Measurements from ENCODE around the gene NALCN. TPM values are rescaled to one million over a fixed set of nuclear protein-coding genes. Genes with fewer than 3 reads are reported as not detected.

Gene NALCN
- total RNA-seq, result not detected in 2 replicates

GRCh38 chr13:101416181-101417042, at the start of gene NALCN:
Gene NALCN, minus strand, starts transcription at chr13:101416508. Its CDS starts 17,382 bp downstream, at chr13:101399126.
- ChIA-PET POLR2A (no interaction called here), CTCF (no interaction called here)
- DNase-seq (no peak), ATAC-seq (ENCODE audit: low read depth) (no peak)
- H3K4me3 Mint-ChIP-seq, result no peak within 1 kb of the TSS
- intact Hi-C loops (cut with micrococcal nuclease), result no loop called here
- no peak within 1 kb of the TSS for H3K27ac Mint-ChIP-seq
- peaks cover 22% of the 10 kb centered on the region for H3K27me3 Mint-ChIP-seq
- H3K36me3 Mint-ChIP-seq (ENCODE audit: low read depth), result no peaks in the 10 kb centered on the region
- peaks cover 3% of the 10 kb centered on the region for H3K4me1 Mint-ChIP-seq
- H3K9me3 Mint-ChIP-seq, result no peaks in the 10 kb centered on the region
- TF ChIP-seq, protein P1, sequence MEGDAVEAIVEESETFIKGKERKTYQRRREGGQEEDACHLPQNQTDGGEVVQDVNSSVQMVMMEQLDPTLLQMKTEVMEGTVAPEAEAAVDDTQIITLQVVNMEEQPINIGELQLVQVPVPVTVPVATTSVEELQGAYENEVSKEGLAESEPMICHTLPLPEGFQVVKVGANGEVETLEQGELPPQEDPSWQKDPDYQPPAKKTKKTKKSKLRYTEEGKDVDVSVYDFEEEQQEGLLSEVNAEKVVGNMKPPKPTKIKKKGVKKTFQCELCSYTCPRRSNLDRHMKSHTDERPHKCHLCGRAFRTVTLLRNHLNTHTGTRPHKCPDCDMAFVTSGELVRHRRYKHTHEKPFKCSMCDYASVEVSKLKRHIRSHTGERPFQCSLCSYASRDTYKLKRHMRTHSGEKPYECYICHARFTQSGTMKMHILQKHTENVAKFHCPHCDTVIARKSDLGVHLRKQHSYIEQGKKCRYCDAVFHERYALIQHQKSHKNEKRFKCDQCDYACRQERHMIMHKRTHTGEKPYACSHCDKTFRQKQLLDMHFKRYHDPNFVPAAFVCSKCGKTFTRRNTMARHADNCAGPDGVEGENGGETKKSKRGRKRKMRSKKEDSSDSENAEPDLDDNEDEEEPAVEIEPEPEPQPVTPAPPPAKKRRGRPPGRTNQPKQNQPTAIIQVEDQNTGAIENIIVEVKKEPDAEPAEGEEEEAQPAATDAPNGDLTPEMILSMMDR (IDR thresholded peaks at IDR 0.05), result no peak

- H3K27me3 Mint-ChIP-seq, result no peaks in the 10 kb centered on the region
- intact Hi-C loops (cut with micrococcal nuclease), result no loop called here
- CTCF ChIA-PET, result no interaction called here
Measured at GRCh38 chr13:101465877-101466276, 49.6 kb upstream of the NALCN start.

GRCh38 chr13:101457176-101457575, 40.9 kb upstream of the NALCN start:
- Mint-ChIP-seq H3K27me3 (peaks cover 8% of the 10 kb centered on the region), H3K4me3 (no peak overlapping the region), H3K36me3 (ENCODE audit: low read depth) (no peaks in the 10 kb centered on the region), H3K9me3 (peaks cover 4% of the 10 kb centered on the region), H3K27ac (no peak overlapping the region), H3K4me1 (peaks cover 4% of the 10 kb centered on the region)
- POLR2A ChIA-PET, result no interaction called here
- TF ChIP-seq, protein P1 (IDR thresholded peaks at IDR 0.05), result no peak
- CTCF ChIA-PET, result interaction anchor here (0.6 kb wide), 1 partner anchor 756 kb away, joined by 3 read pairs; no protein-coding TSS in a partner anchor
- ATAC-seq (ENCODE audit: low read depth) (no peak), DNase-seq (no peak)
- intact Hi-C loops (cut with micrococcal nuclease), result no loop called here

More at GRCh38 chr13:101465877-101466276, 49.6 kb upstream of the NALCN start:
- TF ChIP-seq, protein P1 (IDR thresholded peaks at IDR 0.05), result no peak
- no peaks in the 10 kb centered on the region for H3K4me1 Mint-ChIP-seq
- ATAC-seq (ENCODE audit: low read depth) (no peak), DNase-seq (no peak)
- H3K9me3 Mint-ChIP-seq, result no peaks in the 10 kb centered on the region
- POLR2A ChIA-PET, result no interaction called here
- no peak overlapping the region for H3K4me3 Mint-ChIP-seq
- H3K36me3 Mint-ChIP-seq (ENCODE audit: low read depth), result no peaks in the 10 kb centered on the region
- no peak overlapping the region for H3K27ac Mint-ChIP-seq

GRCh38 chr13:101455863-101456262, 39.6 kb upstream of the NALCN start:
- Mint-ChIP-seq H3K27ac (no peak overlapping the region), H3K9me3 (peaks cover 4% of the 10 kb centered on the region), H3K4me3 (no peak overlapping the region), H3K4me1 (peaks cover 4% of the 10 kb centered on the region), H3K27me3 (peaks cover 8% of the 10 kb centered on the region), H3K36me3 (ENCODE audit: low read depth) (no peaks in the 10 kb centered on the region)
- POLR2A ChIA-PET, result no interaction called here
- CTCF ChIA-PET, result no interaction called here
- DNase-seq (no peak), ATAC-seq (ENCODE audit: low read depth) (no peak)
- intact Hi-C loops (cut with micrococcal nuclease), result no loop called here
- TF ChIP-seq, protein P1 (IDR thresholded peaks at IDR 0.05), result no peak

DNA sequence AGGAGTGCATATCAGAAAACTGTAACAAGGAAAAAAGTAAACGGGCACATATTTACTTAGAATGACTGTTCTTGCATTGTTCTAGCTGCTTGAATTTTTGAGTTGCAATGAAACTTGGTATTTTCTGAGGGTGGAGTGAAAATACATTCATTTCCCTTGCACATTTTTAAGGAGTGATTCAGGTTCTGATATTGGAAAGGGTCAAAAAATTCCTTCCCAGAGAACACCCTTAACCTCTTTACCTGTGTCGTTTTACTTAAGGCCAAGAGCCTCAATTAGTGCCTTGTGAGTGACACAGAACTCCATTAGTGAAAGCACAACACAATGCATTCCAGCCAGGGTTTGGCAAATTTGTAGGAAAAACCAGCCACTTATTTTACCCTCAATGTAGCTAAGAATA, 38.5 kb upstream of the NALCN start:
- H3K27me3 Mint-ChIP-seq, result peaks cover 8% of the 10 kb centered on the region
- TF ChIP-seq, protein P1 (IDR thresholded peaks at IDR 0.05), result no peak
- CTCF ChIA-PET, result no interaction called here
- peaks cover 4% of the 10 kb centered on the region for H3K4me1 Mint-ChIP-seq
- no peak for ATAC-seq (ENCODE audit: low read depth)
- no peaks in the 10 kb centered on the region for H3K36me3 Mint-ChIP-seq (ENCODE audit: low read depth)
- POLR2A ChIA-PET, result no interaction called here
- intact Hi-C loops (cut with micrococcal nuclease), result no loop called here
- H3K4me3 Mint-ChIP-seq, result no peak overlapping the region
- no peak for DNase-seq
- H3K27ac Mint-ChIP-seq, result no peak overlapping the region
- no peaks in the 10 kb centered on the region for H3K9me3 Mint-ChIP-seq

All from activated B cell treated with CpG ODN at 0.5 μM for 24 hours (primary cell).